HL-60 (cell line): ENCODE data around the gene ARPC1B.
"Not testable (repeated sequence)": the region's sequence is repeated elsewhere in the genome, so short reads cannot be mapped to it uniquely, and the experiment has no call there.

Experiments
- DNase-seq, 2 experiments: peaks; one replicate each; pipeline ENCODE4 v3.0.0-alpha.2; 2010 to 2020; ENCODE audit warnings: low read depth in 1 of 2, low spot score in 1 of 2
- H3K27ac ChIP-seq: fragments of 250-450 bp; sonication (Bioruptor Pico); replicated peaks from 2 replicates; pipeline ENCODE4 v1.5.1; 2020; ENCODE audit warnings: mild to moderate bottlenecking, moderate library complexity
- H3K27me3 ChIP-seq: fragments of 250-450 bp; sonication (Bioruptor Pico); 2 replicates; pipeline ENCODE4 v1.5.1; 2021; ENCODE audit warnings: mild to moderate bottlenecking, moderate library complexity; ENCODE audit not compliant: insufficient read depth, poor library complexity, severe bottlenecking
- H3K4me3 ChIP-seq: replicated peaks from 2 replicates; pipeline ENCODE4 v1.5.1; 2011; ENCODE audit warnings: mild to moderate bottlenecking, control low read depth, low read length; ENCODE audit not compliant: insufficient read depth
- CTCF ChIP-seq: IDR thresholded peaks from one replicate; pipeline ENCODE4 v1.5.1; 2011; ENCODE audit warnings: low read length, control low read depth, inconsistent platforms; ENCODE audit not compliant: insufficient read depth
- GABPA ChIP-seq: IDR thresholded peaks from 2 replicates; pipeline ENCODE4 v1.6.1; 2012; ENCODE audit warnings: low read depth
- POLR2AphosphoS5 ChIP-seq: IDR thresholded peaks from 2 replicates; pipeline ENCODE4 v1.6.1; 2012; ENCODE audit warnings: low read depth
- REST ChIP-seq: IDR thresholded peaks from 2 replicates; pipeline ENCODE4 v1.6.1; 2012; ENCODE audit warnings: low read depth; ENCODE audit not compliant: insufficient replicate concordance
- SPI1 ChIP-seq: IDR thresholded peaks from 2 replicates; pipeline ENCODE4 v1.6.1; 2012; ENCODE audit warnings: low read depth, mild to moderate bottlenecking, borderline replicate concordance

The ARPC1B gene

GRCh38 chr7:99415513-99416127, 41.1 kb downstream of the ARPC1B start:
- TF ChIP-seq CTCF: peak; percentile 46
- H3K4me3 ChIP-seq, H3K27me3 ChIP-seq, H3K27ac ChIP-seq: not testable (repeated sequence)
- peak in 1 of 2 experiments; percentile 69 for DNase-seq

DNA sequence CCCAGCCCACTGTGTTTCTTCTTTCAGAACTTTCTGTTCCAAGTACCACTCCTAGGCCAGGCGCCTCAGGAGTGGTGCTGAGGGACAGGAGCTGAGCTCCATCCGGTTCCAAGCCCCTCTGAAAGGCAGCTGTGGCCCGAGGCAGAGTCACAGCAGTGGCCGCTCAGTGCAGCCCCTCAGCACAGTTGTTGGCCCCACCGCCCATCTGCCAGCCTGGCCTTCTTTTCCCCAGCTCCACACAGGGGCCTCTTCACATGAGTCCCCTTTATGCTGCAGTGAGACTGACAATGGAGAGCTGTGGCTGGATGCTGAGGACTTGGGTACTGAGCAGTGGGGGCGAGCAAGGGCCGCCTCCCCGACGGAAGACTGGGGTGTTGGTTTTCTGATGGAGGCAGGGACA, 43.7 kb downstream of the ARPC1B start:
- H3K4me3 ChIP-seq: no peak overlapping the region
- no peak for TF ChIP-seq CTCF
- TF ChIP-seq SPI1: no peak
- TF ChIP-seq REST: no peak
- no peak for TF ChIP-seq GABPA
- TF ChIP-seq POLR2AphosphoS5: no peak
- no peak for DNase-seq
- H3K27me3 ChIP-seq: no peaks in the 10 kb centered on the region
- no peak overlapping the region for H3K27ac ChIP-seq

DNA sequence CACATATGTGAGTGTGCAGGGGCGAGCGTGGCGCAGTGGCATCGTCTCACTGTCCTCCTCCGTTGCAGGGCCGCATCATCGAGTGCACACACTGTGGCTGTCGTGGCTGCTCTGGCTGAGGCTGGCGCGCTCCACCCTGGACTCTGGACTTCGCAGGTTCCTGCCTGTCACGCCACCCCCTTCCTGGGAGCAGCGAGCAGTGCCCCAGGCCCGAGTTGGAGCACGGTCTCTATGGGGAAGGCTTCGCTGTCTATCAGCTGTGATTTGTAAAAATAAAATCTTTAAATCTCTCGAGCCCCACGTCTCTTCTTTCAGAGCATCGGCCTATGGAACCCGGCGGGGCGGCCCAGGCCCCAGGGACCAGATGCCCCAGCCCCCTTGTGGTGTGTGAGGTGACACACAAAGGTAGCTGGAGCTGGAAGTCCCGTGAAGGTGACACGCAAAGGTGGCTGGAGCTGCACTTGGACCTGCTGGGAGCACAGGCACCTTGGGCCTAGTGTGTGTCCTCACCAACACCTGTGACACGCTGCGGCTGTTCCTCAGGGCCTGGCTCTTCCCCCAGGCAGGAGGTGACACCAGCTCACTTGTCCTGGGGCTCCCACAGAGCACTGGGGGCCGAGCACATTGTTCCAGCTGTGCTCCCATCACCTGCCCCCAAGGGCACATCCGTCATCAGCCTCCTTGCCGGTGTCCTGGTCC, 44.9 kb downstream of the ARPC1B start:
- Histone ChIP-seq H3K4me3 (no peak overlapping the region), H3K27me3 (no peaks in the 10 kb centered on the region), H3K27ac (no peak overlapping the region)
- no peak for TF ChIP-seq GABPA
- TF ChIP-seq POLR2AphosphoS5: 0 out of 2 replicates have a peak, but pooled peaks have one; percentile 15
- no peak for DNase-seq

GRCh38 chr7:99420213-99420612, 45.7 kb downstream of the ARPC1B start:
- Histone ChIP-seq H3K27ac (no peak overlapping the region), H3K27me3 (no peaks in the 10 kb centered on the region), H3K4me3 (no peak overlapping the region)
- no peak for TF ChIP-seq POLR2AphosphoS5
- no peak for TF ChIP-seq GABPA
- no peak for TF ChIP-seq CTCF
- TF ChIP-seq REST: no peak
- no peak for TF ChIP-seq SPI1
- DNase-seq: no peak
